Breast epithelium (tissue), 4 donors: Measurements from ENCODE around the gene AFMID. TPM values are rescaled to one million over a fixed set of nuclear protein-coding genes. Genes with fewer than 3 reads are reported as not detected.

ENCODE experiments used
- DNase-seq, 2 donors: peaks; one replicate each; pipeline ENCODE4 v3.0.0-alpha.2; 2019; ENCODE audit warnings: low spot score in 2 of 2
- H3K27ac ChIP-seq, 2 donors: fragments of 200-600 bp; sonication (generic) in 1 of 2; one replicate each; pipeline ENCODE4 v1.5.1; 2016 to 2019; ENCODE audit warnings: mild to moderate bottlenecking in 1 of 2
- H3K27me3 ChIP-seq, 2 donors: fragments of 200-600 bp; sonication (generic) in 1 of 2; one replicate each; pipeline versions ENCODE4 v1.5.1 to v1.6.0; 2017 to 2019; ENCODE audit warnings: control low read depth in 1 of 2, mild to moderate bottlenecking in 1 of 2
- H3K36me3 ChIP-seq: fragments of 200-600 bp; one replicate; pipeline ENCODE4 v1.5.1; 2019
- H3K4me1 ChIP-seq, 2 donors: fragments of 200-600 bp; sonication (generic); one replicate each; pipeline ENCODE4 v1.5.1; 2016 to 2019; ENCODE audit warnings: control low read depth in 1 of 2
- H3K4me3 ChIP-seq, 3 donors: fragments of 200-600 bp; sonication (generic); 1 replicate in 2 of 3; 2 replicates in 1 of 3; pipeline ENCODE4 v1.5.1; 2016 to 2019; ENCODE audit warnings: mild to moderate bottlenecking in 3 of 3, moderate library complexity in 2 of 3
- H3K9me3 ChIP-seq, 2 donors: fragments of 200-600 bp; sonication (generic) in 1 of 2; one replicate each; pipeline ENCODE4 v1.5.1; 2016 to 2019; ENCODE audit warnings: control low read depth in 1 of 2
- POLR2A ChIP-seq: fragments of 450-650 bp; IDR thresholded peaks from one replicate; pipeline ENCODE4 v1.6.1; 2016; ENCODE audit warnings: antibody characterized with exemption, mild to moderate bottlenecking, moderate library complexity
- POLR2AphosphoS5 ChIP-seq, 3 donors: sonication (generic); formaldehyde crosslinking; IDR thresholded peaks; one replicate each; pipeline ENCODE4 v1.6.1; 2017; ENCODE audit warnings: antibody characterized with exemption in 3 of 3
- intact Hi-C: fragments of 100-400 bp; cut with DNase I; formaldehyde crosslinking; loops from one replicate; pipeline ENCODE4 v1.15.1; 2023; ENCODE audit warnings: low total_unique reads
- total RNA-seq, 3 donors: library from RNA; depleted of rRNA; stranded (reverse); fragments of >200 nt; gene quantifications; one replicate each; pipeline ENCODE4 v1.1.0, GENCODE V29; 2016
- TF ChIP-seq, protein P1 (sequence below), 3 donors: fragments of 450-650 bp; IDR thresholded peaks; one replicate each; pipeline ENCODE4 v1.5.1; 2016 to 2017; ENCODE audit warnings: antibody characterized with exemption in 3 of 3, mild to moderate bottlenecking in 3 of 3, moderate library complexity in 3 of 3

The AFMID gene
- total RNA-seq, 3 donors from 2014 or later = 12.3 to 66.2 (median 65.2) TPM

DNA sequence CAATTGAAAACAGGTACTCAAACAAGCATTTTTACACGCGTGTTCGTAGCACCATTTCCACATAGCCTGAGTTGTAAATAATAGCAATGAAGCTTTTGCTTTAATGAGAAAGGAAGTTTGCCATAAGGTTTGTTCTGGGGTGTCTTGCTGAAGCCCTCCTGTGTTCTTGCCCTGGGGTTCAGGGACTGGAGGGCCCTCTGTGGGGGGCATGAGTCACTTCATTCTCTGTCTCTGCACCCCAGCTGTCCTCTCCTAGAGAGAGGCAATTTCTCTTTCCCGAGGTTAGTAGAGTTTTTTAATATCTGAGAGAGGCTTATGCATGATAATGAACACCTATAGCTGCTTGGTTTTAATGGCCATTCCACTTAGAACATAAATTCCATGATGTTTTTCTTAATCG is 9.6 kb downstream of the AFMID start:
- TF ChIP-seq POLR2AphosphoS5 (IDR thresholded peaks at IDR 0.05) (no peak), POLR2A (no peak)
- TF ChIP-seq, protein P1, sequence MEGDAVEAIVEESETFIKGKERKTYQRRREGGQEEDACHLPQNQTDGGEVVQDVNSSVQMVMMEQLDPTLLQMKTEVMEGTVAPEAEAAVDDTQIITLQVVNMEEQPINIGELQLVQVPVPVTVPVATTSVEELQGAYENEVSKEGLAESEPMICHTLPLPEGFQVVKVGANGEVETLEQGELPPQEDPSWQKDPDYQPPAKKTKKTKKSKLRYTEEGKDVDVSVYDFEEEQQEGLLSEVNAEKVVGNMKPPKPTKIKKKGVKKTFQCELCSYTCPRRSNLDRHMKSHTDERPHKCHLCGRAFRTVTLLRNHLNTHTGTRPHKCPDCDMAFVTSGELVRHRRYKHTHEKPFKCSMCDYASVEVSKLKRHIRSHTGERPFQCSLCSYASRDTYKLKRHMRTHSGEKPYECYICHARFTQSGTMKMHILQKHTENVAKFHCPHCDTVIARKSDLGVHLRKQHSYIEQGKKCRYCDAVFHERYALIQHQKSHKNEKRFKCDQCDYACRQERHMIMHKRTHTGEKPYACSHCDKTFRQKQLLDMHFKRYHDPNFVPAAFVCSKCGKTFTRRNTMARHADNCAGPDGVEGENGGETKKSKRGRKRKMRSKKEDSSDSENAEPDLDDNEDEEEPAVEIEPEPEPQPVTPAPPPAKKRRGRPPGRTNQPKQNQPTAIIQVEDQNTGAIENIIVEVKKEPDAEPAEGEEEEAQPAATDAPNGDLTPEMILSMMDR (IDR thresholded peaks at IDR 0.05) = no peak
- peak overlapping the region in 1 of 2 donors; percentile 86 for H3K27ac ChIP-seq
- H3K27me3 ChIP-seq = no peaks in the 10 kb centered on the region
- no peaks in the 10 kb centered on the region for H3K36me3 ChIP-seq
- peaks cover 0 to 7% of the 10 kb centered on the region in 2 donors for H3K4me1 ChIP-seq
- H3K4me3 ChIP-seq = no peak overlapping the region
- H3K9me3 ChIP-seq = no peaks in the 10 kb centered on the region
- intact Hi-C loops = no loop called here
- no peak for DNase-seq

DNA sequence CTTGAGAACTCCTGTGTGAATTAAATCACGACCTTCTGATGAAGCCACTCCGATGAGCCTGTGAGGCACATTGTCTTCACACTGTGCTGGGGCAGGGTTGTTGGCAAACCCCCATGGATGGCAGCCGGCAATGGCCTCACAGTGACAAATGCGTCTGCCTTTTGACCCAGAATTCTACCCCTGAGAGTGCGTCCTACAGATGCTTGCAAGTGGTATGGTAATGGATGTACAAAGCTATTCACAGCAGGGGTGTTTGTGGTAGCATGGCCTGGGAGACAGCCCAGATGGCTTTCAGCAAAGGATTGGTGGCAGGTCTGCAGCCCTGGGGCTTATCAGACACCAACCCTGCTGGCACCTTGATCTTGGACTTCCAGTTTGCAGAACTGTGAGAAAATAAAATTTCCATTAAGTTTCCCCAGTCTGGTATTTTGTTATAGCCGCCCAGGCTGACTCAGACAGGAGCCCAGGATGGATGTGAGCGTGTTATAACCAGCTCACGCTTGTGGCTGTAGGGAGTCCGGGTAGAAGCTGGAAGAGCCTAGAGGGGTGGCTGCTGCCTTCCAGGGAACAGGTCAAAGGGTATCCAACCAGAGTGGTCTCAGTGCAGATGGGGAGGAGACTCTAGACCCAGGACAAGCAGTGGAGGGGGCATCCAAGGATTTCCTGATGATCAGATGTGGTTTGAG is 10.1 kb downstream of the AFMID start:
- H3K4me3 ChIP-seq = no peak overlapping the region
- DNase-seq = no peak
- TF ChIP-seq, protein P1 (IDR thresholded peaks at IDR 0.05) = no peak
- TF ChIP-seq POLR2A (no peak), POLR2AphosphoS5 (IDR thresholded peaks at IDR 0.05) (no peak)
- intact Hi-C loops = no loop called here
- H3K27me3 ChIP-seq = no peaks in the 10 kb centered on the region
- H3K4me1 ChIP-seq = peaks cover 0 to 7% of the 10 kb centered on the region in 2 donors
- no peaks in the 10 kb centered on the region for H3K9me3 ChIP-seq
- no peaks in the 10 kb centered on the region for H3K36me3 ChIP-seq
- H3K27ac ChIP-seq = peak overlapping the region; percentile 86

DNA sequence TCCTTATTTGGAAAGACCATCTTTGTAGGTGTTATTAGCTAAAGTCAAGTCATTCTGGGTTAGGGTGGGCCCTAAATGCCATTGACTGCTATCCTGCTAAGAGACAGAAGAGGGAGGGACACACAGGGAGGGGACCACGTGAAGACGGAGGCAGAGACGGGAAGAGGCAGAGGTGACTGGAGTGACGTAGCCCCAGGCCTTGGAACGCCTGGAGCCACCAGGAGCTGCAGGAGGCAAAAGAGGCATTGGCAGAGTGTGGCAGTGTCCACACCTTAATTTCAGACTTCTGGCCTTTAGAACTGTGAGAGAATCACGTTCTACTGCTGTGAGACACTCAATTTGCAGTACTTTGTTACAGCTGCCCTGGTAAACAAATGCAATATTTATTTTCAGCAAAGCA is 13.3 kb downstream of the AFMID start:
- DNase-seq = no peak
- H3K27ac ChIP-seq = peak overlapping the region; percentile 77 to 86
- H3K27me3 ChIP-seq = no peaks in the 10 kb centered on the region
- H3K36me3 ChIP-seq = no peaks in the 10 kb centered on the region
- no peak overlapping the region for H3K4me3 ChIP-seq
- H3K9me3 ChIP-seq = no peaks in the 10 kb centered on the region
- peaks cover 0 to 7% of the 10 kb centered on the region in 2 donors for H3K4me1 ChIP-seq
- TF ChIP-seq POLR2AphosphoS5 (IDR thresholded peaks at IDR 0.05) (no peak), POLR2A (no peak)
- TF ChIP-seq, protein P1 (IDR thresholded peaks at IDR 0.05) = no peak
- intact Hi-C loops = no loop called here

DNA sequence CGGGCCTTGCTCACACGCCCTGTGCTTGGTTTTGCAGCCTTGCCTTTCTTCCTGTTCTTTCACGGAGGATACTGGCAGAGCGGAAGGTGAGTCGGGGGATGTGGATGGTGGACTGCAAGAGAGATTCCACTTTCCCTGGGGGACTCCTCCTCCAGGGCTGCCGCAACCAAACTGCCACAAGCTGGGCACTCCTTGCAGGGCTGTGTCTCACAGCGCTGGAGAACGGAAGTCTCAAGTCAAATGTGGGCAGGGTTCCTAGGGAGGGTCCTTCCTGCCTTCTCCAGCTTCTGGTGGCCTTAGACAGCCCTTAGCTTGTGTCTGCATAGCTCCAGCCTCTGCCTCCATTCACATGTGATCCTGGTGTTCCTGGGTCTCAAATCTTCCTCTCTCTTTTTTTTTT is 15.5 kb downstream of the AFMID start:
- no peak for DNase-seq
- Histone ChIP-seq H3K27me3 (no peaks in the 10 kb centered on the region), H3K9me3 (no peaks in the 10 kb centered on the region), H3K4me1 (peaks cover 0 to 7% of the 10 kb centered on the region in 2 donors), H3K36me3 (no peaks in the 10 kb centered on the region), H3K4me3 (no peak overlapping the region), H3K27ac (no peak overlapping the region)
- TF ChIP-seq, protein P1 (IDR thresholded peaks at IDR 0.05) = no peak
- TF ChIP-seq POLR2AphosphoS5 (IDR thresholded peaks at IDR 0.05) = no peak
- TF ChIP-seq POLR2A = no peak
- intact Hi-C loops = no loop called here

DNA sequence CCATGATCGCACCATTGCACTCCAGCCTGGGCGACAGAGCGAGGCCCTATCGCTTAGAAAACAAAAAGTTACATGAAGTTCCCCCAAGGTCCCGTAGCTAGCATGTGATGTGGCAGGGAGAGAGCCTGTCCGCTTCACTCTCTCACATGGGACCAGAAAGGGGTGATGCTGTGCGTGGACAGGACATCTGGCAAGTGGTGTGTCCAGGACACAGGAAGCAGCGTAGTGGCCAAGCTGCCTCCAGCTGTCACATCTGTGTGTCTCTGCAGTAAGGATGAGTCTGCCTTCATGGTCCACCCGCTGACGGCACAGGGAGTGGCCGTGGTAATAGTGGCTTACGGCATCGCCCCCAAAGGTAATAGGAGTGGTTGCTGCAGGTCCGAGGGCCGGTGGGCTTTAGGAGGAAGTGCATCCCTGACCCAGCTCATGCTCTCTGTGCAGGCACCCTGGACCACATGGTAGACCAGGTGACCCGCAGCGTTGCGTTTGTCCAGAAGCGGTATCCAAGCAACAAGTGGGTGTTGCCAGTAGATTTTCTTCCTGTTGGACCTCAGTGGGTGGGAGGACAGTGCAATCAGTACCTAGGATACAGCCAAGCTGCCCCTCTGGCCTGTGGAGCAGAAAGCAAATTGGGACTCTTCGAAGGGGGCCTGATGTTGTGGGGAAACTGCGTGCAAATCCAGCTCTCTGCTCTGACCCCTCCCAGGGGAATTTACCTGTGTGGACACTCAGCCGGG is 17.4 kb downstream of the AFMID start:
- H3K36me3 ChIP-seq = no peaks in the 10 kb centered on the region
- H3K9me3 ChIP-seq = no peaks in the 10 kb centered on the region
- H3K4me1 ChIP-seq = peaks cover 0 to 3% of the 10 kb centered on the region in 2 donors
- DNase-seq = no peak
- H3K27me3 ChIP-seq = no peaks in the 10 kb centered on the region
- intact Hi-C loops = loop anchor here (5.0 kb wide), 1 partner anchor 1493 kb away; no protein-coding TSS in a partner anchor
- TF ChIP-seq POLR2A = no peak
- TF ChIP-seq POLR2AphosphoS5 (IDR thresholded peaks at IDR 0.05) = no peak
- TF ChIP-seq, protein P1 (IDR thresholded peaks at IDR 0.05) = no peak
- no peak overlapping the region for H3K4me3 ChIP-seq
- no peak overlapping the region for H3K27ac ChIP-seq
